Activated CD4-positive, alpha-beta T cell treated with anti-CD3 and anti-CD28 coated beads for 36 hours (primary cell): ENCODE measurements around the gene MTUS2. TPM values are rescaled to one million over a fixed set of nuclear protein-coding genes. Genes with fewer than 3 reads are reported as not detected.

ENCODE experiments used
- ATAC-seq: fragments of 200-7000 bp; cut with Tn5 transposase; one replicate; pipeline ENCODE4 v1.10.0; 2021; ENCODE audit warnings: mild to moderate bottlenecking, moderate library complexity
- CTCF ChIA-PET: fragments of 350-600 bp; sonication (Branson Sonifier 250); formaldehyde crosslinking; loops from one replicate; lab custom pipeline; 2021; ENCODE audit warnings: antibody characterized with exemption; lab: Charles Lee
- POLR2A ChIA-PET: fragments of 350-600 bp; sonication (Branson Sonifier 250); formaldehyde crosslinking; loops from one replicate; lab custom pipeline; 2021; ENCODE audit warnings: antibody characterized with exemption, inconsistent platforms; lab: Charles Lee
- DNase-seq: peaks from one replicate; pipeline ENCODE4 v3.0.0-alpha.2; 2020
- H3K27ac Mint-ChIP-seq: one replicate; pipeline ENCODE4 v1.8.0; 2021; ENCODE audit warnings: mixed read lengths
- H3K27me3 Mint-ChIP-seq: one replicate; pipeline ENCODE4 v1.8.0; 2021; ENCODE audit warnings: mixed read lengths
- H3K36me3 Mint-ChIP-seq: one replicate; pipeline ENCODE4 v1.8.0; 2021; ENCODE audit warnings: low read depth, mixed read lengths
- H3K4me1 Mint-ChIP-seq: one replicate; pipeline ENCODE4 v1.8.0; 2021; ENCODE audit warnings: mixed read lengths
- H3K4me3 Mint-ChIP-seq: one replicate; pipeline ENCODE4 v1.8.0; 2021; ENCODE audit warnings: mild to moderate bottlenecking, moderate library complexity, mixed read lengths
- H3K9me3 Mint-ChIP-seq: one replicate; pipeline ENCODE4 v1.8.0; 2021; ENCODE audit warnings: low read depth, mixed read lengths
- intact Hi-C, 2 experiments: fragments of 100-400 bp; cut with DNase I in 1 of 2; cut with micrococcal nuclease in 1 of 2; formaldehyde crosslinking; loops; one replicate each; pipeline versions ENCODE4 v1.14.2 to v1.15.1; 2022 to 2024; cut with DNase I, micrococcal nuclease
- total RNA-seq, 2 experiments: library from RNA; stranded (reverse); gene quantifications; one replicate each; pipeline ENCODE4 v1.2.3, GENCODE V29; 2021

Gene MTUS2
- total RNA-seq, 2 experiments from 2014 or later: 0.05 TPM; not detected in 1

GRCh38 chr13:28859069-28859468 lies 38.9 kb downstream of the MTUS2 start:
- DNase-seq (no peak), ATAC-seq (no peak)
- ChIA-PET CTCF (no interaction called here), POLR2A (no interaction called here)
- H3K36me3 Mint-ChIP-seq: no peaks in the 10 kb centered on the region
- H3K27me3 Mint-ChIP-seq: peaks cover 5% of the 10 kb centered on the region
- H3K9me3 Mint-ChIP-seq: no peaks in the 10 kb centered on the region
- no peaks in the 10 kb centered on the region for H3K4me1 Mint-ChIP-seq
- intact Hi-C loops: no loop called here
- no peak overlapping the region for H3K27ac Mint-ChIP-seq
- H3K4me3 Mint-ChIP-seq: no peak overlapping the region

GRCh38 chr13:28859717-28860116 lies 39.6 kb downstream of the MTUS2 start:
- H3K36me3 Mint-ChIP-seq: no peaks in the 10 kb centered on the region
- no peaks in the 10 kb centered on the region for H3K9me3 Mint-ChIP-seq
- H3K4me1 Mint-ChIP-seq: no peaks in the 10 kb centered on the region
- CTCF ChIA-PET: no interaction called here
- peaks cover 6% of the 10 kb centered on the region for H3K27me3 Mint-ChIP-seq
- POLR2A ChIA-PET: no interaction called here
- DNase-seq (no peak), ATAC-seq (no peak)
- intact Hi-C loops: no loop called here
- no peak overlapping the region for H3K27ac Mint-ChIP-seq
- H3K4me3 Mint-ChIP-seq: no peak overlapping the region

- no peak overlapping the region for H3K27ac Mint-ChIP-seq
- DNase-seq (no peak), ATAC-seq (no peak)
- POLR2A ChIA-PET: no interaction called here
- H3K9me3 Mint-ChIP-seq: no peaks in the 10 kb centered on the region
- no peak overlapping the region for H3K4me3 Mint-ChIP-seq
- intact Hi-C loops: no loop called here
- CTCF ChIA-PET: interaction anchor here (0.5 kb wide), 1 partner anchor 1052 kb away, joined by 4 read pairs; no protein-coding TSS in a partner anchor
- peaks cover 6% of the 10 kb centered on the region for H3K27me3 Mint-ChIP-seq
- no peaks in the 10 kb centered on the region for H3K4me1 Mint-ChIP-seq
- no peaks in the 10 kb centered on the region for H3K36me3 Mint-ChIP-seq
Observed at GRCh38 chr13:28864544-28864943, 44.4 kb downstream of the MTUS2 start.

- no peaks in the 10 kb centered on the region for H3K36me3 Mint-ChIP-seq
- POLR2A ChIA-PET: no interaction called here
Observed at GRCh38 chr13:28865149-28865744, 45.1 kb downstream of the MTUS2 start.

GRCh38 chr13:28865951-28866350 lies 45.8 kb downstream of the MTUS2 start:
- Mint-ChIP-seq H3K27ac (no peak overlapping the region), H3K4me1 (no peaks in the 10 kb centered on the region), H3K9me3 (no peaks in the 10 kb centered on the region), H3K27me3 (peaks cover 6% of the 10 kb centered on the region), H3K4me3 (no peak overlapping the region), H3K36me3 (no peaks in the 10 kb centered on the region)
- ChIA-PET POLR2A (no interaction called here), CTCF (no interaction called here)
- intact Hi-C loops: no loop called here
- DNase-seq (no peak), ATAC-seq (no peak)

More at GRCh38 chr13:28865149-28865744, 45.1 kb downstream of the MTUS2 start:
- no peaks in the 10 kb centered on the region for H3K4me1 Mint-ChIP-seq
- intact Hi-C loops: no loop called here
- ATAC-seq (no peak), DNase-seq (no peak)
- no peaks in the 10 kb centered on the region for H3K9me3 Mint-ChIP-seq
- no peak overlapping the region for H3K4me3 Mint-ChIP-seq
- no peak overlapping the region for H3K27ac Mint-ChIP-seq
- H3K27me3 Mint-ChIP-seq: peaks cover 6% of the 10 kb centered on the region
- CTCF ChIA-PET: interaction anchor here (0.5 kb wide), 1 partner anchor 1051 kb away, joined by 4 read pairs; no protein-coding TSS in a partner anchor

GRCh38 chr13:28866932-28867331 lies 46.8 kb downstream of the MTUS2 start:
- intact Hi-C loops: no loop called here
- no peaks in the 10 kb centered on the region for H3K4me1 Mint-ChIP-seq
- DNase-seq (no peak), ATAC-seq (no peak)
- H3K9me3 Mint-ChIP-seq: peaks cover 4% of the 10 kb centered on the region
- H3K36me3 Mint-ChIP-seq: no peaks in the 10 kb centered on the region
- POLR2A ChIA-PET: no interaction called here
- H3K27ac Mint-ChIP-seq: no peak overlapping the region
- no peak overlapping the region for H3K4me3 Mint-ChIP-seq
- CTCF ChIA-PET: no interaction called here
- H3K27me3 Mint-ChIP-seq: peaks cover 4% of the 10 kb centered on the region

GRCh38 chr13:28867564-28867963 lies 47.4 kb downstream of the MTUS2 start:
- H3K4me1 Mint-ChIP-seq: no peaks in the 10 kb centered on the region
- peaks cover 4% of the 10 kb centered on the region for H3K27me3 Mint-ChIP-seq
- peaks cover 9% of the 10 kb centered on the region for H3K9me3 Mint-ChIP-seq
- no peak for DNase-seq
- H3K27ac Mint-ChIP-seq: no peak overlapping the region
- no peak overlapping the region for H3K4me3 Mint-ChIP-seq
- no peak for ATAC-seq
- CTCF ChIA-PET: no interaction called here
- no peaks in the 10 kb centered on the region for H3K36me3 Mint-ChIP-seq
- POLR2A ChIA-PET: no interaction called here
- intact Hi-C loops: no loop called here

- Mint-ChIP-seq H3K4me3 (no peak overlapping the region), H3K36me3 (no peaks in the 10 kb centered on the region), H3K9me3 (peaks cover 18% of the 10 kb centered on the region), H3K4me1 (no peaks in the 10 kb centered on the region), H3K27me3 (peaks cover 2% of the 10 kb centered on the region), H3K27ac (no peak overlapping the region)
- POLR2A ChIA-PET: no interaction called here
- intact Hi-C loops: no loop called here
- ATAC-seq: no peak
- no peak for DNase-seq
- CTCF ChIA-PET: interaction anchor here (0.6 kb wide), 1 partner anchor 60 kb away, joined by 3 read pairs; no protein-coding TSS in a partner anchor
Observed at GRCh38 chr13:28872427-28873176, 52.5 kb downstream of the MTUS2 start.

GRCh38 chr13:28875846-28876615 lies 55.9 kb downstream of the MTUS2 start:
- ChIA-PET CTCF (interaction anchor here (0.7 kb wide), 1 partner anchor 358 kb away, joined by 3 read pairs; no protein-coding TSS in a partner anchor), POLR2A (no interaction called here)
- DNase-seq: no peak
- no peak overlapping the region for H3K4me3 Mint-ChIP-seq
- no peak overlapping the region for H3K27ac Mint-ChIP-seq
- peaks cover 18% of the 10 kb centered on the region for H3K9me3 Mint-ChIP-seq
- no peaks in the 10 kb centered on the region for H3K36me3 Mint-ChIP-seq
- ATAC-seq: no peak
- no peaks in the 10 kb centered on the region for H3K4me1 Mint-ChIP-seq
- peaks cover 3% of the 10 kb centered on the region for H3K27me3 Mint-ChIP-seq
- intact Hi-C loops: no loop called here

GRCh38 chr13:28877408-28877807 lies 57.3 kb downstream of the MTUS2 start:
- intact Hi-C loops: no loop called here
- Mint-ChIP-seq H3K27ac (no peak overlapping the region), H3K27me3 (peaks cover 5% of the 10 kb centered on the region), H3K4me3 (no peak overlapping the region), H3K9me3 (peaks cover 11% of the 10 kb centered on the region), H3K36me3 (no peaks in the 10 kb centered on the region), H3K4me1 (no peaks in the 10 kb centered on the region)
- DNase-seq (no peak), ATAC-seq (peak; percentile 30)
- ChIA-PET CTCF (no interaction called here), POLR2A (no interaction called here)

- Mint-ChIP-seq H3K36me3 (no peaks in the 10 kb centered on the region), H3K4me1 (no peaks in the 10 kb centered on the region), H3K4me3 (no peak overlapping the region), H3K27ac (no peak overlapping the region), H3K9me3 (no peaks in the 10 kb centered on the region), H3K27me3 (peaks cover 6% of the 10 kb centered on the region)
- CTCF ChIA-PET: no interaction called here
- DNase-seq (no peak), ATAC-seq (no peak)
- intact Hi-C loops: no loop called here
- POLR2A ChIA-PET: no interaction called here
Observed at GRCh38 chr13:28885181-28885580, 65.0 kb downstream of the MTUS2 start.
